Liver (tissue), 9 donors: ENCODE measurements around the gene PRSS12. TPM values are rescaled to one million over a fixed set of nuclear protein-coding genes. Genes with fewer than 3 reads are reported as not detected.

Source experiments
- DNase-seq: peaks from one replicate; pipeline ENCODE4 v3.0.0-alpha.2; 2017; ENCODE audit warnings: low spot score
- H3K27ac ChIP-seq, 2 donors: one replicate each; pipeline ENCODE4 v1.7.0; 2013; ENCODE audit warnings: inconsistent platforms in 2 of 2, low read length in 2 of 2, control low read depth in 1 of 2, low read depth in 1 of 2, mild to moderate bottlenecking in 1 of 2
- H3K27me3 ChIP-seq, 4 donors: one replicate each; pipeline versions ENCODE4 v1.6.1 to v1.7.0; 2013; ENCODE audit warnings: low read length in 3 of 4, inconsistent platforms in 1 of 4, mild to moderate bottlenecking in 1 of 4, moderate library complexity in 1 of 4; ENCODE audit not compliant: control insufficient read depth in 4 of 4, insufficient read depth in 4 of 4
- H3K36me3 ChIP-seq, 4 donors: one replicate each; pipeline versions ENCODE4 v1.6.1 to v1.7.0; 2013; ENCODE audit warnings: low read length in 3 of 4, mild to moderate bottlenecking in 3 of 4, low read depth in 1 of 4, moderate library complexity in 1 of 4; ENCODE audit not compliant: control insufficient read depth in 4 of 4, insufficient read depth in 3 of 4
- H3K4me1 ChIP-seq, 4 donors: one replicate each; pipeline versions ENCODE4 v1.6.1 to v1.7.0; 2013; ENCODE audit warnings: low read length in 3 of 4, mild to moderate bottlenecking in 3 of 4, moderate library complexity in 1 of 4; ENCODE audit not compliant: control insufficient read depth in 4 of 4, insufficient read depth in 4 of 4
- H3K4me3 ChIP-seq, 3 donors: one replicate each; pipeline versions ENCODE4 v1.6.1 to v1.7.0; 2013; ENCODE audit warnings: low read length in 3 of 3, control low read depth in 1 of 3, low read depth in 1 of 3, mild to moderate bottlenecking in 1 of 3
- H3K9ac ChIP-seq, 2 donors: one replicate each; pipeline ENCODE4 v1.7.0; 2013; ENCODE audit warnings: low read length in 2 of 2, mild to moderate bottlenecking in 2 of 2, moderate library complexity in 2 of 2, control low read depth in 1 of 2, low read depth in 1 of 2
- H3K9me3 ChIP-seq, 4 donors: one replicate each; pipeline versions ENCODE4 v1.6.1 to v1.7.0; 2013; ENCODE audit warnings: low read length in 3 of 4; ENCODE audit not compliant: control insufficient read depth in 4 of 4
- ATF3 ChIP-seq: IDR thresholded peaks from 2 replicates; pipeline ENCODE4 v1.6.1; 2016; ENCODE audit warnings: antibody characterized with exemption
- CTCF ChIP-seq: fragments of 150-350 bp; IDR thresholded peaks from 2 replicates; pipeline ENCODE4 v1.5.1; 2017; ENCODE audit warnings: improper control_type of control experiment, low read depth, low read length; ENCODE audit not compliant: missing input control
- FOXA1 ChIP-seq: IDR thresholded peaks from 2 replicates; pipeline ENCODE4 v1.6.1; 2016; ENCODE audit warnings: antibody characterized with exemption
- FOXA2 ChIP-seq: IDR thresholded peaks from 2 replicates; pipeline ENCODE4 v1.6.1; 2016; ENCODE audit warnings: antibody characterized with exemption
- GABPA ChIP-seq, 2 donors: IDR thresholded peaks in 1 of 2; conservative IDR thresholded peaks in 1 of 2; 2 replicates each; pipeline ENCODE4 v1.6.1; 2016; ENCODE audit warnings: antibody characterized with exemption in 2 of 2, mild to moderate bottlenecking in 1 of 2, moderate library complexity in 1 of 2
- HNF4G ChIP-seq: IDR thresholded peaks from 2 replicates; pipeline ENCODE4 v1.6.1; 2016; ENCODE audit warnings: antibody characterized with exemption
- JUND ChIP-seq, 2 donors: IDR thresholded peaks; 2 replicates each; pipeline ENCODE4 v1.6.1; 2016; ENCODE audit warnings: antibody characterized with exemption in 2 of 2
- MAX ChIP-seq: IDR thresholded peaks from 2 replicates; pipeline ENCODE4 v1.6.1; 2016; ENCODE audit warnings: antibody characterized with exemption
- NR2F2 ChIP-seq: IDR thresholded peaks from 2 replicates; pipeline ENCODE4 v1.6.1; 2016; ENCODE audit warnings: antibody characterized with exemption
- RAD21 ChIP-seq, 2 donors: IDR thresholded peaks; 2 replicates each; pipeline ENCODE4 v1.6.1; 2016; ENCODE audit warnings: antibody characterized with exemption in 2 of 2, mild to moderate bottlenecking in 2 of 2
- REST ChIP-seq: IDR thresholded peaks from 2 replicates; pipeline ENCODE4 v1.6.1; 2016; ENCODE audit warnings: antibody characterized with exemption, mild to moderate bottlenecking
- RXRA ChIP-seq, 2 donors: IDR thresholded peaks; 2 replicates each; pipeline ENCODE4 v1.6.1; 2017 to 2018; ENCODE audit warnings: antibody characterized with exemption in 2 of 2, mild to moderate bottlenecking in 1 of 2
- TAF1 ChIP-seq: conservative IDR thresholded peaks from 2 replicates; pipeline ENCODE4 v1.6.1; 2016; ENCODE audit warnings: antibody characterized with exemption, mild to moderate bottlenecking
- YY1 ChIP-seq: IDR thresholded peaks from 2 replicates; pipeline ENCODE4 v1.6.1; 2016; ENCODE audit warnings: antibody characterized with exemption, mild to moderate bottlenecking
- ZBTB33 ChIP-seq: IDR thresholded peaks from 2 replicates; pipeline ENCODE4 v1.6.1; 2016; ENCODE audit warnings: antibody characterized with exemption
- WGBS: extraction: QIAGEN DNeasy Blood & Tissue Kit; methylation state at CpG from one replicate; pipeline ENCODE4 v1.1.7; 2013; 5-methylcytosine and 5-hydroxymethylcytosine counted together
- polyA plus RNA-seq, 2 donors: library from polyadenylated mRNA; stranded (reverse) in 1 of 2; unstranded in 1 of 2; fragments of 200-250 nt in 1 of 2; fragments of >200 nt in 1 of 2; fragmentation: Nextera tagmentation in 1 of 2; extraction: Ambion mirVana in 1 of 2; gene quantifications; one replicate each; pipeline versions ENCODE4 v1.2.1 to v1.2.3, GENCODE V29; 2013 to 2015
- total RNA-seq, 2 donors: library from RNA; depleted of rRNA; stranded (reverse); fragments of >200 nt; gene quantifications; one replicate each; pipeline ENCODE4 v1.2.3, GENCODE V29; 2014
- donor health status: healthy.
- donor health status: healthy.
- donor health status: healthy.
- donor health status: healthy.
- donor health status: healthy.

PRSS12 gene
- total and polyA plus RNA-seq, 4 donors: 0.07 to 0.25 (median 0.10) TPM

GRCh38 chr4:118360106-118360505 lies 7.3 kb upstream of the PRSS12 start:
- Histone ChIP-seq H3K9me3 (no peaks in the 10 kb centered on the region), H3K4me3 (no peak overlapping the region), H3K36me3 (no peaks in the 10 kb centered on the region), H3K27me3 (no peaks in the 10 kb centered on the region), H3K27ac (no peak overlapping the region), H3K9ac (no peak overlapping the region), H3K4me1 (no peaks in the 10 kb centered on the region)
- DNase-seq: no peak
- TF ChIP-seq FOXA2 (no peak), NR2F2 (no peak), TAF1 (no peak), FOXA1 (no peak), RAD21 (IDR thresholded peaks at IDR 0.05) (no peak), MAX (no peak), CTCF (no peak), RXRA (IDR thresholded peaks at IDR 0.05) (no peak), ATF3 (no peak), YY1 (no peak), REST (no peak), ZBTB33 (no peak), HNF4G (no peak), GABPA (IDR thresholded peaks at IDR 0.05 in 1 of 2, conservative IDR thresholded peaks at IDR 0.05 in 1 of 2) (no peak)
- 87% methylated on average over 3 of the region's 3 CpGs for WGBS

- H3K4me3 ChIP-seq: no peak overlapping the region
- no peak overlapping the region for H3K9ac ChIP-seq
- H3K36me3 ChIP-seq: no peaks in the 10 kb centered on the region
- DNase-seq: no peak
- no peaks in the 10 kb centered on the region for H3K27me3 ChIP-seq
- no peak overlapping the region for H3K27ac ChIP-seq
- H3K4me1 ChIP-seq: peaks cover 4 to 9% (median 6%) of the 10 kb centered on the region in 4 donors
- H3K9me3 ChIP-seq: no peaks in the 10 kb centered on the region
- 67% methylated on average over 2 of the region's 2 CpGs for WGBS
- no peak for TF ChIP-seq REST
- TF ChIP-seq JUND (IDR thresholded peaks at IDR 0.05): no peak
- no peak for TF ChIP-seq ATF3
- TF ChIP-seq RAD21 (IDR thresholded peaks at IDR 0.05): no peak
- no peak for TF ChIP-seq TAF1
- no peak for TF ChIP-seq RXRA (IDR thresholded peaks at IDR 0.05)
- TF ChIP-seq YY1: no peak
- TF ChIP-seq CTCF: no peak
- TF ChIP-seq ZBTB33: no peak
Measured at GRCh38 chr4:118357601-118358000, 4.8 kb upstream of the PRSS12 start.
